ENCODE results near the gene CNP. TPM values are rescaled to one million over a fixed set of nuclear protein-coding genes. Genes with fewer than 3 reads are reported as not detected.

Gene CNP
- polyA plus RNA-seq, 4 donors: 13.2 to 38.9 (median 28.4) TPM

GRCh38 chr17:41972571-41973407, 6.2 kb downstream of the CNP start:
- no peak for FAIRE-seq
- Histone ChIP-seq H3K27me3 (ENCODE audit: control insufficient read depth in 3 of 3, insufficient read depth in 3 of 3, low read length in 3 of 3) (no peaks in the 10 kb centered on the region), H3K4me3 (ENCODE audit: low read depth in 1 of 3, low read length in 3 of 3) (no peak overlapping the region), H3K9me3 (ENCODE audit: control insufficient read depth in 2 of 2, insufficient read depth in 1 of 2, low read depth in 1 of 2, low read length in 1 of 2) (no peaks in the 10 kb centered on the region), H3K4me1 (ENCODE audit: control insufficient read depth in 3 of 3, insufficient read depth in 2 of 3, low read depth in 1 of 3, low read length in 2 of 3) (peaks cover 0 to 3% (median 0%) of the 10 kb centered on the region in 3 donors), H3K27ac (ENCODE audit: low read depth in 1 of 3, low read length in 2 of 3) (peak overlapping the region in 1 of 3 donors; percentile 59), H3K36me3 (ENCODE audit: control insufficient read depth in 3 of 3, insufficient read depth in 2 of 3, low read depth in 1 of 3, low read length in 3 of 3) (peaks cover 27 to 88% (median 34%) of the 10 kb centered on the region in 3 donors)
- DNase-seq: no peak
- WGBS, 3 donors: 63 to 77% (median 68%) methylated on average over 21 to 22 of the region's 22 CpGs

GRCh38 chr17:41973408-41973811, 6.8 kb downstream of the CNP start:
- DNase-seq (no peak), FAIRE-seq (no peak)
- H3K4me3 ChIP-seq (ENCODE audit: low read depth in 1 of 3, low read length in 3 of 3): no peak overlapping the region
- peak overlapping the region in 1 of 3 donors; percentile 59 for H3K27ac ChIP-seq (ENCODE audit: low read depth in 1 of 3, low read length in 2 of 3)
- H3K27me3 ChIP-seq (ENCODE audit: control insufficient read depth in 3 of 3, insufficient read depth in 3 of 3, low read length in 3 of 3): no peaks in the 10 kb centered on the region
- WGBS, 3 donors: 72 to 79% (median 76%) methylated on average over 19 of the region's 19 CpGs
- no peaks in the 10 kb centered on the region for H3K4me1 ChIP-seq (ENCODE audit: control insufficient read depth in 3 of 3, insufficient read depth in 2 of 3, low read depth in 1 of 3, low read length in 2 of 3)
- peaks cover 27 to 88% (median 40%) of the 10 kb centered on the region in 3 donors for H3K36me3 ChIP-seq (ENCODE audit: control insufficient read depth in 3 of 3, insufficient read depth in 2 of 3, low read depth in 1 of 3, low read length in 3 of 3)
- no peaks in the 10 kb centered on the region for H3K9me3 ChIP-seq (ENCODE audit: control insufficient read depth in 2 of 2, insufficient read depth in 1 of 2, low read depth in 1 of 2, low read length in 1 of 2)

GRCh38 chr17:41974031-41974430, 7.4 kb downstream of the CNP start:
- FAIRE-seq (no peak), DNase-seq (no peak)
- no peaks in the 10 kb centered on the region for H3K9me3 ChIP-seq (ENCODE audit: control insufficient read depth in 2 of 2, insufficient read depth in 1 of 2, low read depth in 1 of 2, low read length in 1 of 2)
- 82 to 98% (median 88%) methylated on average over 6 of the region's 6 CpGs for WGBS, 3 donors
- H3K27me3 ChIP-seq (ENCODE audit: control insufficient read depth in 3 of 3, insufficient read depth in 3 of 3, low read length in 3 of 3): no peaks in the 10 kb centered on the region
- H3K36me3 ChIP-seq (ENCODE audit: control insufficient read depth in 3 of 3, insufficient read depth in 2 of 3, low read depth in 1 of 3, low read length in 3 of 3): peaks cover 27 to 89% (median 41%) of the 10 kb centered on the region in 3 donors
- no peak overlapping the region for H3K4me3 ChIP-seq (ENCODE audit: low read depth in 1 of 3, low read length in 3 of 3)
- H3K27ac ChIP-seq (ENCODE audit: low read depth in 1 of 3, low read length in 2 of 3): no peak overlapping the region
- H3K4me1 ChIP-seq (ENCODE audit: control insufficient read depth in 3 of 3, insufficient read depth in 2 of 3, low read depth in 1 of 3, low read length in 2 of 3): no peaks in the 10 kb centered on the region

GRCh38 chr17:41974658-41975057, 8.1 kb downstream of the CNP start:
- no peaks in the 10 kb centered on the region for H3K27me3 ChIP-seq (ENCODE audit: control insufficient read depth in 3 of 3, insufficient read depth in 3 of 3, low read length in 3 of 3)
- H3K9me3 ChIP-seq (ENCODE audit: control insufficient read depth in 2 of 2, insufficient read depth in 1 of 2, low read depth in 1 of 2, low read length in 1 of 2): no peaks in the 10 kb centered on the region
- H3K4me3 ChIP-seq (ENCODE audit: low read depth in 1 of 3, low read length in 3 of 3): no peak overlapping the region
- no peak overlapping the region for H3K27ac ChIP-seq (ENCODE audit: low read depth in 1 of 3, low read length in 2 of 3)
- FAIRE-seq (no peak), DNase-seq (no peak)
- 90 to 96% (median 93%) methylated on average over 5 of the region's 5 CpGs for WGBS, 3 donors
- no peaks in the 10 kb centered on the region for H3K4me1 ChIP-seq (ENCODE audit: control insufficient read depth in 3 of 3, insufficient read depth in 2 of 3, low read depth in 1 of 3, low read length in 2 of 3)
- H3K36me3 ChIP-seq (ENCODE audit: control insufficient read depth in 3 of 3, insufficient read depth in 2 of 3, low read depth in 1 of 3, low read length in 3 of 3): peaks cover 27 to 91% (median 41%) of the 10 kb centered on the region in 3 donors

GRCh38 chr17:41975099-41976083, 8.8 kb downstream of the CNP start:
- DNase-seq: no peak
- no peaks in the 10 kb centered on the region for H3K9me3 ChIP-seq (ENCODE audit: control insufficient read depth in 2 of 2, insufficient read depth in 1 of 2, low read depth in 1 of 2, low read length in 1 of 2)
- peaks cover 27 to 93% (median 41%) of the 10 kb centered on the region in 3 donors for H3K36me3 ChIP-seq (ENCODE audit: control insufficient read depth in 3 of 3, insufficient read depth in 2 of 3, low read depth in 1 of 3, low read length in 3 of 3)
- 87 to 92% (median 87%) methylated on average over 9 of the region's 9 CpGs for WGBS, 3 donors
- FAIRE-seq: no peak
- no peaks in the 10 kb centered on the region for H3K27me3 ChIP-seq (ENCODE audit: control insufficient read depth in 3 of 3, insufficient read depth in 3 of 3, low read length in 3 of 3)
- H3K4me1 ChIP-seq (ENCODE audit: control insufficient read depth in 3 of 3, insufficient read depth in 2 of 3, low read depth in 1 of 3, low read length in 2 of 3): no peaks in the 10 kb centered on the region
- H3K4me3 ChIP-seq (ENCODE audit: low read depth in 1 of 3, low read length in 3 of 3): no peak overlapping the region
- no peak overlapping the region for H3K27ac ChIP-seq (ENCODE audit: low read depth in 1 of 3, low read length in 2 of 3)

- peak overlapping the region in 1 of 3 donors; percentile 17 for H3K27ac ChIP-seq (ENCODE audit: low read depth in 1 of 3, low read length in 2 of 3)
- DNase-seq: no peak
- no peaks in the 10 kb centered on the region for H3K4me1 ChIP-seq (ENCODE audit: control insufficient read depth in 3 of 3, insufficient read depth in 2 of 3, low read depth in 1 of 3, low read length in 2 of 3)
- H3K4me3 ChIP-seq (ENCODE audit: low read depth in 1 of 3, low read length in 3 of 3): no peak overlapping the region
- no peaks in the 10 kb centered on the region for H3K27me3 ChIP-seq (ENCODE audit: control insufficient read depth in 3 of 3, insufficient read depth in 3 of 3, low read length in 3 of 3)
- no peaks in the 10 kb centered on the region for H3K9me3 ChIP-seq (ENCODE audit: control insufficient read depth in 2 of 2, insufficient read depth in 1 of 2, low read depth in 1 of 2, low read length in 1 of 2)
- H3K36me3 ChIP-seq (ENCODE audit: control insufficient read depth in 3 of 3, insufficient read depth in 2 of 3, low read depth in 1 of 3, low read length in 3 of 3): peaks cover 27 to 95% (median 40%) of the 10 kb centered on the region in 3 donors
- FAIRE-seq: no peak
- WGBS, 3 donors: 54 to 61% (median 54%) methylated on average over 11 of the region's 11 CpGs
Measured at GRCh38 chr17:41976142-41976768, 9.7 kb downstream of the CNP start.

- Histone ChIP-seq H3K27me3 (ENCODE audit: control insufficient read depth in 3 of 3, insufficient read depth in 3 of 3, low read length in 3 of 3) (no peaks in the 10 kb centered on the region), H3K4me3 (ENCODE audit: low read depth in 1 of 3, low read length in 3 of 3) (no peak overlapping the region), H3K4me1 (ENCODE audit: control insufficient read depth in 3 of 3, insufficient read depth in 2 of 3, low read depth in 1 of 3, low read length in 2 of 3) (no peaks in the 10 kb centered on the region), H3K36me3 (ENCODE audit: control insufficient read depth in 3 of 3, insufficient read depth in 2 of 3, low read depth in 1 of 3, low read length in 3 of 3) (peaks cover 30 to 96% (median 43%) of the 10 kb centered on the region in 3 donors), H3K27ac (ENCODE audit: low read depth in 1 of 3, low read length in 2 of 3) (no peak overlapping the region), H3K9me3 (ENCODE audit: control insufficient read depth in 2 of 2, insufficient read depth in 1 of 2, low read depth in 1 of 2, low read length in 1 of 2) (no peaks in the 10 kb centered on the region)
- DNase-seq: no peak
- WGBS, 3 donors: 63 to 83% (median 78%) methylated on average over 4 of the region's 4 CpGs
- FAIRE-seq: no peak
Measured at GRCh38 chr17:41977991-41978390, 11.4 kb downstream of the CNP start.

Data from small intestine (tissue), 7 donors.